GM12801 (cell line): ENCODE data around the gene SNX5.

Experiments used
- CTCF ChIP-seq: IDR thresholded peaks from one replicate; pipeline ENCODE4 v1.5.1; 2011; ENCODE audit warnings: control low read depth; ENCODE audit not compliant: insufficient read length; ENCODE audit errors: extremely low read depth

The SNX5 gene

DNA sequence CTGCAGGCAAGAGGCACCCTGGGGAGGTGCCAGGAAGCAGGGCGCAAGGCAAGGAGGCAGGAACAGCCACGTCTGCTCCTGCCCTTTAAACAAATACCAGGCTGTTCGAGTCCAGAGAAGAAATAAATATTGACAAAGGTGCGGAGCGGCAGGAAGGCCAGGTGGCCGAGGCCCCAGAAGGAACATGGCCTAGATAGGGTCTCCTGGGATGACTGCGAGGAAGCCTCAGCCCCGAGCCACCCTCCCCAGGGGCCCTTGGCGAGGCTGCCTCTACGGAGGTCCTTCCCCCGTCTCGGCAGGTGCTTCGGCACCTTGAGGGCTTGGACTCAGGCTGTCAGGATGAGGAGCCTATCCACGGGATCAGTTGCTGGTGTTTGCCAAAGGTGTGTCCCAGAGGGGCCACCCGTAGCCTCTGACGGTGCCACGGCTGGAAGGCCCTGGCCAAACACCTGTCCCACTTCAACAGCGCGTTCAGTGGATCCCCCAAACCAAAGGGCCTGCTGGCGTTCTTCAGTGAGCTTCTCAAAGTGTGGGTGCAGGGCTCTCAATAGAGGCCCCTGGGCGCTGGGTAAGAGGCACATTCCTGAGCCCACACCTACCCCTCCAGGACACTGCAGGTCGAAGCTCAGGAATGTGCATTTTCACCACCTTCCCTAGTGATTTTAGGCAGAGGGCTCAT lies 39.8 kb downstream of the SNX5 start:
- TF ChIP-seq CTCF: no peak

GRCh38 chr20:17928211-17928611 lies 40.4 kb downstream of the SNX5 start:
- no peak for TF ChIP-seq CTCF

GRCh38 chr20:17925940-17926300 lies 42.7 kb downstream of the SNX5 start:
- TF ChIP-seq CTCF: no peak

GRCh38 chr20:17925141-17925939 lies 43.3 kb downstream of the SNX5 start:
- TF ChIP-seq CTCF: no peak

GRCh38 chr20:17921774-17922173 lies 46.8 kb downstream of the SNX5 start:
- TF ChIP-seq CTCF: no peak

DNA sequence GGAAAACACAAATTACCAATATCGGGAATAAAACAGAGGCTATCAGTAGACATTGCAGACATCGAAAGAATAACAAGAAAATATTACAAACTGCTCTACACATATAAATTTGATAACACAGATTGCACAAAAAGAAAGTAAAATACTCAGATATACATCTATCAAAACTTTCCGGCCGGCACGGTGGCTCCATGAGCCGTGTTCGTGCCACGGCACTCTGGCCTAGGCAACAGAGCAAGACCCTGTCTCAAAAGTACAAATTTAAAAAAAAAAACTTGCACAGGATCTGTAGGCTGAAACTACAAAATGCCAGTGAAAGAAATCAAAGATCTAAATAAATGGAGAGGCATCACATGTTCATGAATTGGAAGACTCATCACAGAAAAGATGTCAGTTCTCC lies 49.4 kb downstream of the SNX5 start:
- no peak for TF ChIP-seq CTCF

DNA sequence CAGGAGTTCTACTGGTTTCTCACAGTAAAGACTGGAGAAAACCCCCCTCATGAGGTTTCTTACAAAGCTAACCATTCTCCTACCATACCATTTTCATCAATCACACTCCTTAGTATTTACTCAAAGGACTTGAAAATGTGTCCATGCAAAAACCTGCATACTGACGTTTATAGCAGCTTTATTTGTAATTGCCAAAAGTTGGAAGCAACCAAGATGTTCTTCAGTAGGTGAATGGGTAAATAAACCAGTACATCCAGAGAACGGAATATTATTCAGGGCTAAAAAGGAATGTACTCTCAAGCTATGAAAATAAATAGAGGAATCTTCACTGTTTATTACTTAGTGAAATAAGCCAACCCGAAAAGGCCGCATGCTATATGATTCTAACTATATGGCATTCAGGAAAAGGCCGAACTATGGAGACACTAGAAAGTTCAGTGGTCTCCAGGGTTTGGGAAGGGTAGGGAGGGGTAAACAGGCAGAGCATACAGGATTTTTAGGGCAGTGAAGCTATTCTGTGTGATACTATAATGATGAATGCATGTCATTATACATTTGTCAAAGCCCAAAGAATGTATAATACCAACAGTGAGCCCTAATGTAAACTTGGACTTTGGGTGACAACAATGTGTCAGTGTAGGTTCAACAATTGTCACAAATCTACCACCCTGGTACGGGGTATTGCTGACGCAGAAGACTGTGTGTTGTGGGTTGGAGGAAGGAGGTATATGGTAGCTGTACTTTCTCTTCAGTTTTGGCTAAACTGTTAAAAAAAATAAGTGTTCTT lies 50.6 kb downstream of the SNX5 start:
- TF ChIP-seq CTCF: no peak
